Left colon (tissue), 2 donors: Measurements from ENCODE around the gene NUMB. TPM values are rescaled to one million over a fixed set of nuclear protein-coding genes. Genes with fewer than 3 reads are reported as not detected.
"Not testable (repeated sequence)": the region's sequence is repeated elsewhere in the genome, so short reads cannot be mapped to it uniquely, and the experiment has no call there.

Experiments used
- ATAC-seq: fragments of 200-7000 bp; cut with Tn5 transposase; one replicate; pipeline ENCODE4 v1.9.1; 2020; ENCODE audit warnings: mild to moderate bottlenecking, moderate library complexity
- DNase-seq, 2 donors: peaks; one replicate each; pipeline ENCODE4 v3.0.0-alpha.2; 2020
- intact Hi-C, 2 donors: fragments of 100-400 bp; cut with DNase I in 1 of 2; cut with micrococcal nuclease in 1 of 2; formaldehyde crosslinking; loops; one replicate each; pipeline versions ENCODE4 v1.11.2 to v1.14.0; 2022; cut with DNase I, micrococcal nuclease
- total RNA-seq, 2 donors: library from RNA; stranded (reverse); fragmentation: NEBNext Ultra II Directional; extraction: Animal tissue kit (Norgen Biotek cat#: 25700); gene quantifications; one replicate each; pipeline ENCODE4 v1.2.1, GENCODE V29; 2021
- donor health status: DM: no; HTN: no; CAD: no.
- donor health status: DM: yes; HTN: yes; CAD: no.

Gene NUMB
- total RNA-seq, 2 donors from 2014 or later: 105 to 114 TPM

DNA sequence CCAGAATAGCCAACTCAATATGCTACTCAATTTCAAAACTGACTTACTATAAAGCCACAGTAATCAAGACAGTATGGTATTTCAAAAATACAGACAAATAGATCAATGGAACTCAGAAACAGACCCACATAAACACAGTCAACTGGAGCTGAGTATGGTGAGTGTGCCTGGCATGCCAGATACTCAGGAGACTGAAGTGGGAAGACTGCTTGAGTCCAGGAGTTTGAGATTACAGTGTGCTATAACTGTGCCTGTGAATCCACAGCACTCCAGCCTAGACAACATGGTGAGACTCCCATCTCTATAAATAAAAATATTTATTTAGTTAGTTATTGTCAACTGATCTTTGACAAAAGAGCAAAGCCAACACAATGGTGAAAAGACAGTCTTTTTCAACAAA, 81.8 kb downstream of the NUMB start:
- ATAC-seq (no peak), DNase-seq (no peak)
- intact Hi-C loops: no loop called here

DNA sequence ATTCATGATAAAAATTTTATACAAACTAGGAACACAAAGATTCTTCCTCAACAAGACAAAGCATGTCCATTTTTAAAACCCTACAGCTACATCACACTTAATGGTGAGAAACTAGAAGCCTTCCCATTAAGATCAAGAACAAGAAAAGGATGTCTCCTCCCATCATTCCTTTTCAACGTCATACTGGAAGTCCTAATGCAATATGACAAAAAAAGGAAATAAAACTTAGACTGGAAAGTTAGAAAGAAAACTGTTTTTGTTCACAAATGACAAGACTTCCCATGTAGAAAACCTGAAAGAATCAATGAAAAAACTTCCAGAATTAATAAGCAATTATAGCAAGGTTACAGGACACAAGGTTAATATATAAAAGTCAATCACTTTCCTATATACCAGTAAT, 82.5 kb downstream of the NUMB start:
- ATAC-seq (no peak), DNase-seq (no peak)
- intact Hi-C loops: no loop called here

DNA sequence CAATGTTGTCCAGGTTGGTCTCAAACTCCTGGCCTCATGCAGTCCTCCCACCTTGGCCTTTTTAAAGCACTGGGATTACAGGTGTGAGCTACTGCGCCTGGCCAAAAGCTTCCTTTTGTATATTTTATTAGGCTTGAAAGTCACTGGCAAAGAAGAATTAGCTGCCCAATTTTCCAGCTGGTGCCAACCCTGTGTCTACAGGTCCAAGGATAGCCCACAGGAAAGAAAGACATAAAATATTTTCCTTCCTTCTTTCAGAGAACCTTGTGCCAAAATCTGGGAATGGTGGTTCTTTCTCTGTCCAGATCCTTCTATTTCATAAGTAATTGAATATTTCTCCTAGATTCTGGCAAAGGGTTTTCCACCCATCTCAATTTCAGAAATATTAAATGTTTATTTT, 84.1 kb downstream of the NUMB start:
- DNase-seq: no peak
- intact Hi-C loops: no loop called here
- no peak for ATAC-seq

DNA sequence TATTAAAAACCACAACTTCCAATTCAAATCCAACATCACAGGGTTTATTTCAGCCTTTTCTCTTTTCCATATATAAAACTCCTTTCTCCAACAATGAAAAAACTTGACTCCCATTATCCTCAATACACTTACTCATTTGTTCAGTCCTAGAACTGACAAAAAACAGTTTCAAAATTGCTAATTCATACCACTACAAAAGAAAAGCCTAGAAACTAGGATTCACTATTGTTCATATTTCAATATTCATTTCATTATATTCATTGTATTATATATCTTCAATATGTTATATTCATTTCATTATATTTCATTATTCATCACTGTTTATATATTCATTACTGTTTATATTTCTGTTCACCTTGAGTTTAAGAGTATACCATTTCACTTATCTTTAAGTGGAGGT, 85.8 kb downstream of the NUMB start:
- ATAC-seq (no peak), DNase-seq (no peak)
- intact Hi-C loops: no loop called here

DNA sequence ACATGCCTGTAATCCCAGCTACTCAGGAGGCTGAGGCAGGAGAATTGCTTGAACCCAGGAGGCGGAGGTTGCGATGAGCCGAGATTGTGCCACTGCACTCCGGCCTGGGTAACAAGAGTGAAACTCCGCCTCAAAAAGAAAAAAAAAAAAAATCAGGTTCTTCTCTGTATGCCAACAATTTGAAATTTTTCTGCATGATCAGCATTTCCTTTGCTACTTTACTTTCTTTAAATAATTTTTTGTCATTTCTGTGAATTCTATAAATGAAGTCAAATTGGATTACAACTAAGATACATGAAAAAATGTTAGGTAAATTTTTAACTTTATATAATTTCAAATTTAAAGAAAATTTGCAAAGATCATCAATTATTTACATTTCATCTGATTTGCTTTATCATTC, 87.8 kb downstream of the NUMB start:
- no peak for DNase-seq
- intact Hi-C loops: no loop called here
- no peak for ATAC-seq

DNA sequence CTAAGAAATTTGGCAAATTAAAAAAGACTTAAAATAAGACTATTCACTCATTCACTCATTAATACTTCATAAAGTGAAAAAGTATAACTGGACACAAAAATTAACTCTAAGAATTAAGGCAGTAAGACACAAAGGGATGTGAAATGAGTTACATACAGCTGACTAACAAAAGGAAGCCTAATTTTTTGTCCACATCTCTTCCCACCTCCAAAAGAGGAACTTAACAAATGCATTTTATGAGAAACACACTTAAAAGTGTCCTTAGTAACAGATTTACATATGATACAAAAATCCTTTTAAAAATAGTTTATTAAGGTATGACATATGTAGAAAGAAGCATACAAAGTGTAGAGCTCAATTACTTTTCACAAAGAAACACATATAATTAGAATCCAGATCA, 88.9 kb downstream of the NUMB start:
- ATAC-seq (no peak), DNase-seq (no peak)
- intact Hi-C loops: no loop called here

DNA sequence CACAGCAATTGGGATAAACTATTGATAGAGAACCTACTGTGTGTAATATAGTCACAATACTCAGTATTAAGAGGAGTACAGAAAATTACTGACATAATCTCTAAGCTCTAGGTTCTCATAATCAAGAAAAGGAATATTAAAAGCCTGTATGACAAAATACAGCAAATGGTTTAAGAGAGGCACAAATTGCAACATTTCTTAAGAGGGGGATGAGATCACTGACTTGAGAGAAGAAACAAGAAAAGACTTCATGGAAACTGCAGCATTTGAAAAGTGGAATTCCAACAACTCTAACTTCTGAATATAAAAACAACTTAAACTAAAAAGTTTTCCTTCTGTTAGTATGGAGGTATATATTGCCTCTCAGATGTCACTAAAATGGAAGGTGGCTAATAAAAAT, 89.7 kb downstream of the NUMB start:
- ATAC-seq: no peak
- DNase-seq: no peak
- intact Hi-C loops: no loop called here

DNA sequence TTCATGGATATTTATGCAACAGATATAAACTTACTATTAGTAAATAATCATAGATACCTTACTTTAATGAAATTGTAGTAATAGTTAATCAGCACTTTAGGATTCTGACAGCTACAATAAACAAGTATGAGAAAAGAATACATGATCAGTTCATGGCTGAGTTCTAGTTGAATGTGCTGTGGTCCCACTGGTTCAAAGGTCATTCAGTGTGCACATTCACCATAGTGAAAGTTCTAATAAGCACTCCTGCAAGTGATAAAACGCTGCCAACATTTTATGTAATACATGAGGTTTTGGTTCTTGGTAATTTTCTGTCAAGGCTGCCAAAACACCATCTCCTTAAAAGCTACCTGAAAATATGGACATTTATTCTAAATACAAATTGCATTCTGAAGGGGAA, 92.6 kb downstream of the NUMB start:
- ATAC-seq: no peak

DNA sequence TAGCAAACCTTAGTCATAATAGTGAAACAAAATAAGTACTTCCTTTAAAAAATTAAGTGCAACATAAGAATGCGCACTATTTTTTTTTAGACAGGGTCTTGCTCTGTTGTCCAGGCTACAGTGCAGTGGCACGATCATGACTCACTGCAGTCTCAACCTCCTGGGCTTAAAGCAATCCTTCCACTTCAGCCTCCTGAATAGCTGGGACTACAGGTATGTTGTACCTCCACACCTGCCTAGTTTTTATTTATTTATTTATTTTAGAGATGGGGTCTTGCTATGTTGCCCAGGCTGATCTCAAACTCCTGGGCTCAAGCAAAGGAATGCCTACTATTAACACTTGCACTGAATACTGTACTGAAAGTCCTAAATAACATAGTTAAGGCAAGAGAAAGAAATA, 93.8 kb downstream of the NUMB start:
- ATAC-seq (no peak), DNase-seq (no peak)
- intact Hi-C loops: no loop called here

More for the DNA sequence above, 92.6 kb downstream of the NUMB start:
- intact Hi-C loops: no loop called here
- DNase-seq: no peak

DNA sequence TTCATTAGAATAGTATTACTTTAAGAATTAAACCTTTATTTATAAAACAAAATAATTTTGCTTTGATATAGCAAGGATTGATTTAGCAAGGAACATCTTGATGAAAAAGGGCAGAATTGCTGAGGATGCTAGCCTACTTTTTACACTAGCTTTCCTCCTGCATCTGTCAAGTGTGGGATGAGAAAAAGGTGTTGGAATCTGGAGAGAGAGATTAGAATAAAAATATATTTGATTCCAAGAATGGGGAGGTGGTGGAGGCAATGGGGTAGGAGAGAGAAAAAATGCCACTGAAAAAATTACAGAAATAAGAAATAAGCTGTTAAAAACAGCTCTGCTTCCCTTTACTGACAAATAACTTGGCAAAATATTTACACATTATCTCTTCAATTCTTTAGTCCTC, 98.9 kb downstream of the NUMB start:
- DNase-seq (no peak), ATAC-seq (no peak)
- intact Hi-C loops: no loop called here

DNA sequence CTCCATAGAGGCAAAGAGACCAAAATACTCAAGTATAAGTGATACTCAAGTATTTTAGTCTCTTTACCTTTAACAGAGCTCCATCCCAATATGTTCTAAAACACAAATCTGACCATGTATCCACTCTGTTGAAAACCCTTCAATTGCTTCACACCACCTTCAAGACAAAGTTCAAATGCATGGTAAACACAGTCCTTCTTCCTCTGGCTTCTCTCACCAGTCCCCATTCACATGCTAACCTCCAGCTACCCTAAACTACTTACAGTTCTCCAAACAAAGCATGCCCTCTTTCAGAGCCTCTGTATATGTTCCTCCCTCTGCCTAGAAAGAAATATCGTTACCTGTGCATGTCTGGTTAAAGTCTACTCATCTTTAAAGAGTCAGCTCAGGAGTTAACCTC, 100.2 kb downstream of the NUMB start:
- intact Hi-C loops: no loop called here
- DNase-seq (no peak), ATAC-seq (peak; percentile 66)

DNA sequence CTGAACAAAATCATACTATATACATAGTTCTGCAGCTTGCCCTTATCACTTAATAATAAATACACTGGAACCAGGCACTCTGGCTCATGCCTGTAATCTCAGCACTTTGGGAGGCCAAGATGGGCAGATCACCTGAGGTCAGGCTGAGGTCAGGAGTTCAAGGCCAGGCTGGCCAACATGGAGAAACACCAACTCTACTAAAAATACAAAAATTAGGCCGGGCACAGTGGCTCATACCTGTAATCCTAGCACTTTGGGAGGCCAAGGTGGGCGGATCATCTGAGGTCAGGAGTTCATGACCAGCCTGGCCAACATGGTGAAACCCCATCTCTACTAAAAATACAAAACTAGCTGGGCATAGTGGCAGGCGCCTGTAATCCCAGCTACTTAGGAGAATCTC, 109.3 kb downstream of the NUMB start:
- ATAC-seq, DNase-seq, intact Hi-C loops: not testable (repeated sequence)

DNA sequence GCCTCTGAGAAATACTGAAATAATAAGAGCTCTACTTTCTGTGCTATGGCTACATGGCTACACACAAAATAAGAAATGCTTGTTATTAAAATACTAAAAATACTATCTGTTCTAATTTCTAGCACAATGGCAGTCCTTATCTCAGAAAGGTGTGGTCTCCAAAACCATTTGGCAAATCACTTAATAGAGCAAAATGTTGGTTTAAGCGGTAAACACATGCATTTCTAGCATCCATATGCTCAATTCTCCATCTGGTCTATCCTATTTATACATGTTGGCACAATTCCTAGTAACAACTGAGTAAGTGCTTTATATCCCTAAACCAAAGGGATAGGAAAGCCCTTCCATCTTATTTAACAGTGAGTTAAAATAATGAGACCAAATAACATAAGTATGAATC, 114.0 kb downstream of the NUMB start:
- no peak for DNase-seq
- ATAC-seq: no peak
- intact Hi-C loops: no loop called here

DNA sequence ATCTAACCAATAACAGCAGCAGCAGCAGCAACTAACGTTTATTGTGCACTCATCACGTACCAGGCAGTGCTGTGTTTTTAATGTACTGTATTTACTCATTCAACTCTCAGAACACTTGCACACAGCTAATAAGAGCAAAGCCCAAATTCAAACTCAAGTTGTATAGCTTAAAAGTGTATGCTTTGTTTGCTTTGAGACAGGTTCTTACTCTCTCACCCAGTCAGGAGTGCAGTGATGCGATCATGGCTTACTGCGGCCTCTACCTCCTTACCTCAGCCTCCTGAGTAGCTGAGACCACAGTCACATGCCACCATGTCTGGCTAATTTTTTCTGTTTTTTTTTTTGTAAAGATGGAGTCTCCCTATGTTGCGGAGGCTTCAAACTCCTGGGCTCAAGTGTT, 115.7 kb downstream of the NUMB start:
- intact Hi-C loops: no loop called here
- ATAC-seq (no peak), DNase-seq (no peak)

DNA sequence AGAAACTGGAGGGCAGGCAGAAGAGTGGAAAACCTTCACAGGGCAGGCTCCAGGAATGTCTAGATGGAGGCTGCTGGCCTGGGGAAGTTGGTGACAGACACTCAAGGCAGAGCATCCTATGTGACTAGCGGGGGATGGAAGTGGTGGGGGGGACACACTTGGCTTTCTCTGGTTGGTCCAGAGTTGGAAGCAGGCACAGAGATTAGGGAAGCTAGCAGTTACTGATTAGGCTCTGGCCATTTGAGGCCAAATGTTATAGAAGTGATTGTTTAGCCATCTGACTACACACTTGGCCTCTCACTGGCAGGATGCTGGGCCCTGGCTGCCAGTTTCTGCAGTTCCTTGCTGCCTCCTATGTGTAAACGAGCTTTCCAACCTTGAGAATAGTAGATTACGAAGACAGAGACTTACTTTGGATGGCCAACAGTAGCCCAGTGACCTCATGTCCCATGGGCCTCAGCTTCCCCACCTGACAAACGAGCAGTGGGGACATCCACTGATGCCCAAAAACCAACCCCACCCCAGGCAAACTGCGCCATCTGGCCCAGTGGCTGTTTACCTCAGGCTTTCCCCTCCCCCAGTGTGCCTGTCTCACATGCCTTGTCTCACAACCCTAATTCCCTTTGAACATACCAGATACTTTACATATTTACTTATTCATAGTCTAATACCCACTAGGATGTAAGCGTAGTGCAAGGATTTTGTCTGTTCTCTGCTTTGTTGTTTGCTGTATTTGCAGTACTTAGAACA, 118.3 kb downstream of the NUMB start:
- ATAC-seq: no peak
- DNase-seq: no peak
- intact Hi-C loops: no loop called here

DNA sequence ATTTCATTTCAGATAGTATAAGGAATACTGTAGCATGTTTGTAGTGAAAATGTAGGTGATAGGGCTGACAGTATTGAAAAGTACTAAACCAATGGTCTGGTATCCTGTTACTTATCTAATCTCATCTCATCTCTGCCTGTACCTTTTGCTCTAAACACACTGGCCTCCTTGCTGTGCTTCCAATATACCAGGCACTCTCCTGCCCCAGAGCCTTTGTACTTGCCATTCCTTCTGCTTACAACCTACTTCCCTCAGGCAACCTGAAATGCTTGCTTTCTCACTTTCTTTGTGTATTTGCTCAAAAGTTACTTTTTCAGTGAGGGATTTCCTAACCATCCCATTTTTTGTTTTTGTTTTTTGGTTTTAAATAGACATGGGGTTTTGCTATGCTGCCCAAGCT, 119.1 kb downstream of the NUMB start:
- DNase-seq (no peak), ATAC-seq (no peak)
- intact Hi-C loops: no loop called here

DNA sequence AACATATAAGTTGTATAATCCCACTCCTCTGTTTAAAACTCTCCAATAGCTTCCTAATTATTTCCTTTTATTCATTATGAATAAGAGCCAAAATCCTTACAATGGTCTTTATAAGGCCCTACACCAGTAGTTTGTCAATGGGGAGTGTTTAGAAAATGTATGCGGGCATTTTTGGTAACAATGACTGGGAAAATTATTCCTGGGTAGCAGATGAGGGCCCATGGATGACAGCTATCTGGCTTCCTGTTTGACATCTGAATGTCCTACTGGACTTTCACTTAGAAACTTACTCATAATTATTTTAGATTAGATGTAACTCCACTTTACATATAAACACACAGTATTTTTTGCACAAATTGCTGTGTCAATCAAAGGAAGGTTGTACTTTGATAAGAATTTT, 119.8 kb downstream of the NUMB start:
- DNase-seq: no peak
- no peak for ATAC-seq
- intact Hi-C loops: no loop called here

DNA sequence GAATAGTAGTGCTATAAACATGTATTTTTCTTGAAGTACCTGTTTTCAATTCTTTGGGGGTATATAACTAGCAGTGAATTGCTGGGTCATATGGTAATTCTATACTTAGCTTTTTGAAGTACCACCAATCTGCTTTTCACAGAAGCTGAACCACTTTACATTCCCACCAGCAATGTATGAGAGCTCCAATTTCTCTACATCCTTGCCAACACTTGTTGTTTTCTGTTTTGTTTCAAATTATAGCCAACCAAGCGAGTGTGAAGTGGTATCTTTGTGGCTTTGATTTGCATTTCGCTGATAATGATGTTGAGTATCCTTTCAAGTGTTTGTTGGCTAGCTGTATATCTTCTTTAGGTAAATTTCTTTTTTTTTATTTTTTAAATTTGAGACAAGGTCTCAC, 125.3 kb downstream of the NUMB start:
- ATAC-seq (no peak), DNase-seq (no peak)
- intact Hi-C loops: no loop called here

DNA sequence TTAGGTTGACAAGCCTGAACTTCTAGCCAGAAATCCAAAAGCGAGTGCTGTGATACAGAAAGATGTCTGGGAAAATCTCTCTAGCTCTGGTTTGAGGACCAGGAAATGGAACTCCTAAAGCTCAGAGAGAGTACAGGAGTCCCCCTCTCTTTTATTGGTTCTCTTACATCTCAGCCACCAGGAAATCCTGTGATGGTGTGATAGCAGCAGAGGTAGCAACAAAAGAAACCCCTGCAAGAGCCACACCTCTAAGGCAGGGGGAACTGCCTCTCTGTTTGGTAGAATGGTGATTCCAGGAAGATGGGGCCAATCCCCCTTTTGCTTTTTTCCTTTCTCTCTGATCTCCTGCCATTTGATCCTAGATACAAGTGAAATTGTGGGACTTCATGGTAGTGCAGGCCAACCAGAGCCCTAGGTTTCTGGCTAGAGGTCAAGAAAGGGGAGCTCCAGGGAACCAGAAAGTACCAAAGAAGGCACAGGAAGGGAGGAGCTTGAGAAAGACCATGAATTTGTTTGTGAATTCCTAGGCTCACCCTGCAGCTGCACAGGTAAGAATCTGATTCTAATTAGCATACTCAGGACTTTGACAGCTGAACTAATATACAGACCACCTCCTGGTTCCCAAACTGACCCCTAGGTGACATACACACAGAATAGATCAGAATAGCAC, 132.6 kb downstream of the NUMB start:
- DNase-seq: no peak
- intact Hi-C loops: no loop called here
- ATAC-seq: peak; percentile 77

DNA sequence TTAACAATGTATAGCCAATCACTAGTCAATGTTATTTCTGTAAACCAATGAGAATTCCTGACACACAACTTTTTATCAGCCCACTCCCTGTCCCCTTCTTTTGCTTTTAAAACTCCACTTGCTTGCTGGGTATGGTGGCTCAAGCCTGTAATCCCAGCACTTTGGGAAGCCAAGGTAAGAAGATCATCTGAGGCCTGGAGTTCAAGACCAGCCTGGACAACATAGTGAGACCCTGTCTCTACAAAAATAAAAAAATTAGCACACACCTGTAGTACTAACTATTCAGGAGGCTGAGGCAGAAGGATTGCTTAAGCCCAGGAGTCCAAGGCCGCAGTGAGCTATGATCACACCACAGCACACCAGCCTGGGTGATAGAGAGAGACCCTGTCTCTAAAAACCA, 133.3 kb downstream of the NUMB start:
- intact Hi-C loops: no loop called here
- DNase-seq: no peak
- no peak for ATAC-seq

DNA sequence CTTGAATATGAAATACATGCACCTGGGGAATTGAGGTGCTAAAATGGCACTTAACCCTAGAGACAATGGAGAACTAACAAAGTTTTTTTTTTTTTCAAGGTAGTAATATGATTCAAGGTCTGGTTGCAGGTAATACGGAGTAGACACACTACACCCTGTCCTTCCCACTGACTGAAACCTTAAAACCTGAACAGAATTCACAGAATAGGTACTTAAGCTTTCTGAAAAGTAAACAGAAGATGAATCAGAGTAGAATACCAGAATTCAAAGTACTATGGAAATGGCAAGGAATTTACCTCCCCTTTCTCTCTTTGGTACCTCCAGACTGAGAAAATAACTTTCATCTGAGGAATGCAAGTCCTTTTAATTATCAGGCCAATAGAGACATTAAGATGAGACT, 133.8 kb downstream of the NUMB start:
- intact Hi-C loops: no loop called here
- no peak for ATAC-seq
- DNase-seq: no peak
